Measurements from ENCODE around the gene NOTUM. TPM values are rescaled to one million over a fixed set of nuclear protein-coding genes. Genes with fewer than 3 reads are reported as not detected.

Gene NOTUM
- total and polyA plus RNA-seq, 2 donors (not counting 3 experiments of a cell fraction or from before 2014, with no cell fraction given) = not detected

- H4K20me1 ChIP-seq (replicated peaks; ENCODE audit: control insufficient read depth, extremely low read depth, insufficient read depth, low read length) = no peaks in the 10 kb centered on the region
- no peaks in the 10 kb centered on the region for H3K9me1 ChIP-seq (replicated peaks; ENCODE audit: control insufficient read depth, extremely low read depth, insufficient read depth, low read length)
- no peaks in the 10 kb centered on the region for H3K9me3 ChIP-seq (replicated peaks; ENCODE audit: control insufficient read depth, insufficient read depth, low read length)
- no peak overlapping the region for H3K9ac ChIP-seq (replicated peaks; ENCODE audit: extremely low read depth, insufficient read depth, low read length)
- FAIRE-seq (peak; percentile 61), DNase-seq (ENCODE audit: low read depth, low spot score) (no peak)
- no peak overlapping the region for H3K4me3 ChIP-seq (replicated peaks in 1 of 3; ENCODE audit: insufficient read depth in 1 of 3, low read depth in 1 of 3, low read length in 3 of 3)
- dilution Hi-C loops (cut with MboI; ENCODE audit: extremely low pct_ligation_motif_present, low sequenced_read_pairs) = no loop called here
- H3K36me3 ChIP-seq (ENCODE audit: control insufficient read depth in 2 of 2, extremely low read depth in 1 of 2, insufficient read depth in 2 of 2, low read length in 2 of 2) = no peaks in the 10 kb centered on the region
- BruUV-seq (replicated peaks) = no TSS peak
- no peak overlapping the region for H3K4me2 ChIP-seq (ENCODE audit: insufficient read depth, low read length)
- no peak for TF ChIP-seq MAX (IDR thresholded peaks at IDR 0.05; ENCODE audit: insufficient read depth, insufficient read length)
- no peak for TF ChIP-seq JUN (IDR thresholded peaks at IDR 0.05; ENCODE audit: borderline replicate concordance, insufficient read depth, insufficient read length, low read depth)
- no peak for TF ChIP-seq POLR2A (IDR thresholded peaks at IDR 0.05; ENCODE audit: low read depth, low read length)
- TF ChIP-seq MYC (IDR thresholded peaks at IDR 0.05; ENCODE audit: low read depth, low read length) = no peak
- TF ChIP-seq GATA2 (IDR thresholded peaks at IDR 0.05; ENCODE audit: insufficient read depth, insufficient read length, low read depth, low read length) = no peak
- no peak for TF ChIP-seq EZH2 (IDR thresholded peaks at IDR 0.05; ENCODE audit: borderline replicate concordance, low read depth, low read length, severe bottlenecking)
- TF ChIP-seq CTCF (IDR thresholded peaks at IDR 0.05; ENCODE audit: extremely low read depth in 1 of 2, insufficient read depth in 1 of 2, low read depth in 1 of 2, low read length in 2 of 2) = no peak
- no peak for TF ChIP-seq FOS (IDR thresholded peaks at IDR 0.05; ENCODE audit: borderline replicate concordance, insufficient read depth, low read length)
- no peak for TF ChIP-seq POLR2AphosphoS5 (IDR thresholded peaks at IDR 0.05; ENCODE audit: insufficient read depth, low read depth, low read length)
- no peak overlapping the region for H2AFZ ChIP-seq (ENCODE audit: low read depth, low read length)
- H3K4me1 ChIP-seq (ENCODE audit: control insufficient read depth, extremely low read depth, insufficient read depth, low read length) = peaks cover 4% of the 10 kb centered on the region
- ChIA-PET CTCF (interaction anchor here (0.8 kb wide), 1 partner anchor 23 kb away, joined by 3 read pairs; no protein-coding TSS in a partner anchor), POLR2A (no interaction called here)
- intact Hi-C loops (cut with micrococcal nuclease) = no loop called here
- no peak overlapping the region for H3K27ac ChIP-seq (ENCODE audit: insufficient read depth, low read depth, low read length)
- no peaks in the 10 kb centered on the region for H3K27me3 ChIP-seq (ENCODE audit: control insufficient read depth in 2 of 2, insufficient read depth in 2 of 2, low read length in 2 of 2)
- no peaks in the 10 kb centered on the region for H3K79me2 ChIP-seq (ENCODE audit: control insufficient read depth, insufficient read depth, low read length)
These were observed 37.2 kb upstream of the NOTUM start for GRCh38 chr17:81998212-81998611.

Data from endothelial cell of umbilical vein (primary cell).